DOHH2 (cell line): Measurements from ENCODE around the gene GPD1L.

Source experiments
- EZH2phosphoT487 ChIP-seq: fragments of 200-600 bp; sonication (generic); IDR thresholded peaks from 2 replicates; pipeline ENCODE4 v1.6.1; 2017; ENCODE audit warnings: borderline replicate concordance, mild to moderate bottlenecking, antibody characterized with exemption, low read length, moderate library complexity, mixed read lengths
- TF ChIP-seq, protein P1 (sequence below): fragments of 200-600 bp; sonication (generic); IDR thresholded peaks from one replicate; pipeline ENCODE4 v1.5.1; 2014; ENCODE audit warnings: antibody characterized with exemption, mild to moderate bottlenecking, low read depth, low read length; ENCODE audit not compliant: poor library complexity, severe bottlenecking

DNA sequence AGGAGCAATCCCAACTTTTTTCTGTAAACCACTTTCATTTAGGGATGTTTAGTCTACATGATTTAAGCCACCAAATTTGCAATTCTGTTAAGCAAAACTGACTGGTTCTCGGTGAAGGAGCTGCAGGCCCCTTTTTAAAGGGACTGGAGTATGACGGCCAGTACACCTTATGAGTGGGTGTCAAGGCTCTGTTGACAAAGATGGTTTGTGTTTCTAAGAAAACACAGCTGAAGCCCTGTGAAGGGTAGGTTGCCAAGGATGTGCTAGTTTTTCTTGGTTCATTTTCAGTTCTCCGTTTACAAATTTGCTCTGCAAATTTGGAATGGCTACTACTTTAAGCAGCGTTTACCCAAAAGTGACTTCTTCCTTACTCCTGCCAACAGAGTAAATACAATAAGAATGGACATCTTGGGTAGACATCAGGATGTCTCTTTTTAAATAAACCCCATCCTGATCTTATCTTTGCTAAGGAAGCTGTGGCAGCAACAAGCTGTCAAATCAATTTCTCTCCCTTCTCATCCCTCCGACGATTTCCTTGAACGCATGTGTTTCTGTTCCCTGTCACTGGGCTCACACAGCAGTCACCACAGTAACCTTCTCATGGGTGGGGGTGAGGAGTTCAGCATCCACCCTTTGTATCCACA is 73.8 kb downstream of the GPD1L start:
- TF ChIP-seq, protein P1, sequence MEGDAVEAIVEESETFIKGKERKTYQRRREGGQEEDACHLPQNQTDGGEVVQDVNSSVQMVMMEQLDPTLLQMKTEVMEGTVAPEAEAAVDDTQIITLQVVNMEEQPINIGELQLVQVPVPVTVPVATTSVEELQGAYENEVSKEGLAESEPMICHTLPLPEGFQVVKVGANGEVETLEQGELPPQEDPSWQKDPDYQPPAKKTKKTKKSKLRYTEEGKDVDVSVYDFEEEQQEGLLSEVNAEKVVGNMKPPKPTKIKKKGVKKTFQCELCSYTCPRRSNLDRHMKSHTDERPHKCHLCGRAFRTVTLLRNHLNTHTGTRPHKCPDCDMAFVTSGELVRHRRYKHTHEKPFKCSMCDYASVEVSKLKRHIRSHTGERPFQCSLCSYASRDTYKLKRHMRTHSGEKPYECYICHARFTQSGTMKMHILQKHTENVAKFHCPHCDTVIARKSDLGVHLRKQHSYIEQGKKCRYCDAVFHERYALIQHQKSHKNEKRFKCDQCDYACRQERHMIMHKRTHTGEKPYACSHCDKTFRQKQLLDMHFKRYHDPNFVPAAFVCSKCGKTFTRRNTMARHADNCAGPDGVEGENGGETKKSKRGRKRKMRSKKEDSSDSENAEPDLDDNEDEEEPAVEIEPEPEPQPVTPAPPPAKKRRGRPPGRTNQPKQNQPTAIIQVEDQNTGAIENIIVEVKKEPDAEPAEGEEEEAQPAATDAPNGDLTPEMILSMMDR: no peak
- TF ChIP-seq EZH2phosphoT487: no peak
